NCI-H774 (cell line): ENCODE results near the gene FGF14.
"Not testable (repeated sequence)": the region's sequence is repeated elsewhere in the genome, so short reads cannot be mapped to it uniquely, and the experiment has no call there.

Experiments
- DNase-seq: peaks from one replicate; lab custom pipeline; 2025; lab: John Stamatoyannopoulos, UW

The FGF14 gene

DNA sequence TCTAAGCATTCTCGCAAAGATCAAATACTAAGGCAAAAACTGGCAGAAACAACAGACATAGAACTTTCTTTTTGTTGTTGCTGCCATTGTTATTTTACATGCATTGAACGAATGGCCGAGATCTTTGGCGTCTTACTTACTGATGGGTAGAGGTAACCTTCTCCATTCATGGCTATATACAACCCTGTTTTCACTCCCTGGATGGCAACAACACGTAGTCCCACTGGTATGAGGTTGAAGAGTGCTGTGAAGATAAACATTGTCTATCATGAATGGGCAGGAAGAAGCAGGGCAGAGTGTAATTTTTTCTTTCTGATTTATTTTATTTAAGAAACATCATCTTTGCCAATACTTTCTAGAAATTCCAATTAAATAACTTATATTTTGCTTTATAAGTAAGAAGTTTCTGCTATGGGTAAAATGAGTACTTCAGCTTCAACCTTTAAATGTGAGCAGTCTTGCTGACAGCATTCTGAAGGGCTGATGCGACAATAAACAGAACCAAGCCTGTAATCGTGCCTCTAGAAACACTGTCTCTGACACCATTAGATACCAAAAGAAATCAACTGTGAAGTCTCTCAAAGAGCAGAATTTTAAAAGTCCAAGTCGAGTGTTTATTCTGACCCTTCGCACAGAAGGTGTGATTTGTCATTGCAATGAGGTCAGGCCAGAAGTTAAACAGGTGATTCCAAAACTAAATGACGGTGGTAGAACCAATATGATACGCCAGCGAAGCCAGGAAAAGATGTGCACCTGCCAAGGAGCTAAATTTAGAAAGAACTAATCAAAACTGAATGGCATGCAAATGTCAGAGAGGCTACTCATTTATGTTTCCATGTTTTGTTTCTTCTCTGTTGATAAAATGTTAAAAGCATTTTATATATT lies 533.0 kb downstream of the FGF14 start:
- DNase-seq = peak; percentile 25

DNA sequence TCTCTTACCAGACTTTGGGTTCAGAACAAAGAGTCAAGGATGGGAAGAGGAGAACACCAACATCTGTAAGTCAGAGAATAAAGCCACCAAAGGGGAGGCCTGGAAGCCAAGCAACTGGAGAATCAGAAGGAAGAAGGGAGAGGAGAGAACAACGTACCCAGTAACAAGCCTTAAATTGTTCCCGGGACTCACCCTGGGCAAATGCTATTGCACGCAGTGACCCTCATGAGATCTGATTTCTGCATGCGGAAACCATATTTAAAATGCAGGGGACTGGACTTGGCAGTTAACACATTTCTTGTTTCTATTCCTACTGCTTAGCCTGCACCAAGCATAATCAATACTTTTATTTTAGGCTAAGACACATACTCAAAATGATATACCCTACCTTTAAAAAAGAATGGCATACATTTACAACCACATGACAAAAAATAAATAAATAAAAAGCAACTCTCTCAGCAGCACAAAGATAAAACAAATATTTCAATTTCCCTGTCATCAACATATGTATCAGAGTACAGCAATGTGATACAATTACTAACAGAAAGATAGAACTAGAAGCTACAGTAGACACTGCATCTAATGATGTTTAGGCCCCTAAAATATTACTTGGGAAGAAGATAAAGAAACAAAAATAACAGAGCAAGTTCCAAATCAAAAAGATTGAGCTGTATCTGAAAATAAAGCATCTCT lies 534.8 kb downstream of the FGF14 start:
- DNase-seq = no peak

DNA sequence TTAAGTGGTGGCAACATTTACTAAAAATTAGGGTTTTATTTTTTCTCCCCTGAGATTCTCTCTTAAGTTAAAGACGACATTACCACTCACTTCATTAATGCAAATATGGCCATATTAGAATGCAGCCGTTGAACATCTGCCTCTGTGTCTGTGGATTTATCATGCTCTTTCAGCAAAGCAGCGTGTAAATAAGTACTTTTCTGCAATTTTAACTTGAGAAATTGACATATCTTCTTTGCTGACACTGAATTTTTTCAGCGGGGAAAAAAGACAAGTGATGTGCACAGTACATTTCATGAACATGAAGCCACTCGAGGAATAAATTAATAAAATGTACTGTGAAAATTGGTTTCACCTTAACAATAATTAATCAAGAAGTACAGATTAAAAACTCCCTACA lies 543.0 kb downstream of the FGF14 start:
- no peak for DNase-seq

DNA sequence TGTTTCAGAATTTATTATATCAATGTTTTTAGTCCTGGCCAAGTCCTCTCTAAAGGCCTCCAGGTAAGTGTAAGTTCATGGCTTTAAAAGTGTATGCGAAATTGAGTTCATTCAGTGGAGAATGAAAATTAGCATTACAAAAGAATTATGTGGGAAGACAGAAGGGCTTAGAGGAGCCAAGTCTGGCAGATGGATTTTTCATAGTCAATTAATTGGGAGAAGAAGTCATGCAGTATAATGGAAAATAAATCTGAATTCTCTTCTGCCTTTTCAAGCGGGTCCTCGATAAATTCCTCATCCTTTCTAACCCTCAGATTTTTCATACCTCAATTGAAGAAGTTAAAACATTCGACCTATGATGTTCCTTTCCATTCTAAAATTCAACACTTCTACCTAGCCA lies 555.1 kb downstream of the FGF14 start:
- DNase-seq = no peak

DNA sequence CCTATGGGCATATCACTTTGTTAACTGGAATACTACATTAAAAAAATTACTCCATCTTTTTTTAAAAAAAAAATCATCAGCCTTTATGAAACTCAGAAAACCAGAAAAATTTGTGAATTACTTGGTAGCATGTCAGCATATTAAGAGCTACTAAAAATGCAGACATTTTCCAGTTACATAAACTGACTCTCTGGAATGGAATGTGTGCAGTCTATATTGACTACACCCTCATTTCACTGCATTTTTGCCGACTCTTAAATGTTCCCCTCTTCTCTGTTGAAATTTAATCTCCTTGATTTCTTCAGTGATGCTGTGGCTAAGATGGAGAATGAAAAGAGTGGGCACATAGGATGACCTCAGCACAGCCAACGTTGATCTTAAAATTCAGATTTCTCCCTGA lies 555.6 kb downstream of the FGF14 start:
- no peak for DNase-seq

DNA sequence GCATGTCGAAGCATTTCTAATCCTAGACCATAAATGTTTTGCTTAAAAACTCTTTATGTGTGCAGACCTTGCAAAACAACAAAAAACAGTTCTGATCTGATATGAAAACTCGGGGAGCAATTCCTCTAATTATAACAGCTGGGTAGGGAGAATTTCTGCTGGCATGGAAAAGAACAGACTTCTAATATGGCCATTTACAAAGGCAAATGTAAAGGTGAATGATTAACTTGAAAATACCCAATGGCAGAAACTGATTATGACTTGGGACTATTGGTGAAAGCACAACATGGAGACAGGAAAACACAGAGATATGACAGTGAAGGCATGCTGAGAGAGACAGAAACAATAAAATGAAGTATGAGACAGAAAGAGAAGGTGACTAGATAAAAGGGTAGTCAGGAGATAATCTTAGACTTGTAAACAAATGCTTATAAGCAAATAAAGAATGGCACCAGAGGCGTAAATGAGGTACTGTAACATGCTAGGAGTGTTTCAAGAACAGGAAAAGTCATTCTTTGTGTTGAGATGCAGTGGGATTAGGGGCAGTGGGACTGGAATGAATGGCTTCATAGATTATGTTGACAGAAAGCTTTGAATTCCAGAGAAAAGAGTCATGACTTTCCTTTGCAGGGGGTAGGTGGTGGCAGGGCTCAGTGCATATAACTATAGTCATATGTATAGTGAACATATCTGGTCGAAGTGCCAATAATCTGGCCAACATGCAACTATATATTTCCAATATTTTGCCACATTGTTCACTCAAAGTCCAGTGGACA lies 556.4 kb downstream of the FGF14 start:
- DNase-seq = no peak

DNA sequence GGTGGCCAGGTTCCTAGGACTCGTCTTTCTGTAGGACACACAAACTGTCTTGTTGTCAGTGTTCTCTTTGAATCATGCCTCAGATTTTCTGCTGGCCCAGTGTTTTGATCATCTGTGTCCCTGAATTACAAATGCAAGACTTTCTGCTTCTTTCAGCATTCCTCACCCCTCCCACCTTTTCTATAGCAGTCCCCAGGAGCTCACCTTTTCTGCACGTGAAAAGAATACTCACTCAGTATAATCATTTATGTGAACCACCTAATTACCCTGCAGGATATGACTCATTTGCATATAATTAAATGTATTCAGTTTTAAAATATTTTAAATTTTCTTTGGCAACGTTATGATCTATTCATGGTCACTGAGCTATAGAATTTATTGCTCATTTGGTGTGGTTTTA lies 560.1 kb downstream of the FGF14 start:
- DNase-seq = no peak

DNA sequence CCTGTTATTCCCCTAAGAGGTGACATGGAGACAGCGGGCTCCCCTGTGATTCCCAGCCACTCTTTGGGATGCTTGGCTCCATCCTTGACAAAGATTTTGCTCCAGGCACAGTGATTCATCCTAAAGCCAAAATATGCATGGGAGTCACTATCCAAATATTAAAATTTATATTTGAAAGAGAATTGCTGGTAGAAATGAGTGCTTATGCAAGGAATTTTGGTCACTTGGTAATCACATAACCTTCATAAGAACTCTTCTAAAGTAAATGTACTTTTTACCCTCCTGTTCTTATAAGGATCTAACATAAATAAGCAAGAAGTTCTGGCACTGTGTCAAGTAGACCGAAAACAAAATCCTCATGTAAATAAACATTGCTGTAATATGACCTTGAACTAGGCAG lies 563.5 kb downstream of the FGF14 start:
- no peak for DNase-seq

DNA sequence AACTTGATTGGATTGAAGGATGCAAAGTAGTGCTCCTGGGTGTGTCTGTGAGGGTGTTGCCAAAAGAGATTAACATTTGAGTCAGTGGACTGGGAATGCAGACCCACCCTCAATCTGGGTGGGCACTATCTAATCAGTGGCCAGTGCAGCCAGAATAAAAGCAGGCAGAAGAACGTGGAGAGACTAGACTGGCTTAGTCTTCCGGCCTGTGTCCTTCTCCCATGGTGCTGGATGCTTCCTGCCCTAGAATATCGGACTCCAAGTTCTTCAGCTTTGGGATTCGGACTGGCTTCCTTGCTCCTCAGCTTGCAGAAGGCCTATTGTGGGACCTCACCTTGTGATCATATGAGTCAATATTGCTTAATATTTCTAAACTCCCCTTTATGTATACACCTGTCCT lies 564.1 kb downstream of the FGF14 start:
- not testable (repeated sequence) for DNase-seq

DNA sequence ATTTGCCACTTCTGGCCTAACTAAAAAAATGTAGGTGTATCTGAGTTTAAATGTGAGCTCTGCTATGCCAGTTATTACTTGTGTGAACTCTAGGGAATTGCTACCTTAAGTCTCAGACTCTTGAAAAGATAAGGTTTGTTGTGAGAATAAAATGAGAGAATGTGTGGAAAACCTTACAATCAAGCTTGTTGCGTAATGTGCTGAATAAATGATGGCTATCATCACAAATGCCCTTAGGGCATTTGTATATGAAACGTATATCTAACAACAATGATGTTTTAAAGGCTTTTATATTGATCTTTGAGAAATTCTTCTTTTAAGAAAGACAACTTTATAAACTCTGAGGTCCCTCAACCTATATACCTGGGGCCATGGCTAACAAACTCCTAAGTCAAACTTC lies 564.6 kb downstream of the FGF14 start:
- DNase-seq = no peak

DNA sequence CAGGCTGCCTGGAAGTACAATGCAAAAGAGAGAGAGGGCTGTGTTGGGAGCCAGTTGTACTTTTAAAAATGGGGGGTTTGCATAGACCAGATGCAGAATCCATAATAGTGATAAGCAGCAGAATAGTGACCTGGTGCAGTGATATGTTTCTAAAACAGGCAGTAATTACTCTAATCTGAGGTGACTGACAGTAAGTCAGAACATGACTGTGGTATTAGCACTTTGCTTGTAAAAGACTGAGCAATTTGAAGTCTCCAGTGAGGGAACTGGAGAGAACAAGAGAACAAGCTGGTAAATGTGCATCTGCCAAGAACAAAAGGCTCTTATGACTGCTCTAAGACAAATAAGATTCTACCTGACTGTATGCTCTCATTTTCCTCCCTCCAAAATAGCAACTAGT lies 565.9 kb downstream of the FGF14 start:
- no peak for DNase-seq

DNA sequence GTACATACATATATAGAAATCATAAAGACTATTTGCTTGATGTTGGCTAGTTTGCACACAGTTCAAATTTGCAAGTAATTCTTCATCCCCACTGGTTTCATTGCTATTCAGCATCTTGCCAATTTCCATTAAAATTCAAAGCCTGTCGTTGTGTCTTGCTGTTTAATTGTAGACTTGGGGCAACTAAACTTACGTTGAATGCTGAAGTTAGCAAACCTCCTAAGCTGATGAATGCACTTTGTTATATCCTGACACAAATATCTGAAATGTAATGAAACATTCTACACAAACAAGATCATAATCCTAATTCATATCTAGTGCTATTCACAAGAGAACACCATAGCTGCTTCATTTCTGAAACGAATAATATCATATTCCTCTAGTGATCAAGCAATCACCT lies 568.2 kb downstream of the FGF14 start:
- no peak for DNase-seq

DNA sequence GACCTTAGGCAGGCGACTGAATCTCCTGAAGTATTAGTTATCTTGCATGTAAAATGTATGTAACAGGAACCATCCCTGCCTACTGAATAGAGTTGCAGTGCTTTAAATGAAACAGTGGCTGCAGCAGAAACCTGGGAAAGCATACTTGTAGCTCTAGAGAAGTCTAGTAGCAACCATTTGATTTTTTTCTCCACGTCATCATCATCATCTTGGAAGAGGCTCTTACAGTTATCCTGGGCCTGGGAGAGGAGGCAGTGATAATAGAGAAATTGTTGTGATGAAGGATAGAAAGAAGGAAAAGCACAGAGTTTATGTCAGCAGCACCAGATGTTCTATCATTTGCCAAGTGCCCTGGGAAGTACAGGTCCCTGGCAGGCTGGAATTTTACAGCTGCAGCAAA lies 571.8 kb downstream of the FGF14 start:
- no peak for DNase-seq

DNA sequence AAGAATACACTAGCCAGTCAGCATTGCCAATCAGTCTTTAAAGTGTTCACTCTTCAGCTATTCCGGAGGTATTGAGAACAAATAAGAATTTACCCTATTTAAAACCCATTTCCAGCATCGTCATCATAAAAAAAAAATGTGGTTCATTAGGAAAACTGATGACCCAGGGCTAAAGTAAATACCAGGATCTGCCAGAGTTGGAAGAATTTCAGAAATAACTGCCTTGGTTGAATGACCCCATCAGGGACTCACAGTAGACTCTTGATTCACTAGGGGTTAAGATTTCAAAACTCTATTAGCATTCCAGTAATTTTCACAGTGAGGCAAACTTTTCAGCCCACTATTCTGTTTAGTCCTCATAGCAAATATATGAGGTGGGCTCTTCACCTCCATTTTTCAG lies 572.4 kb downstream of the FGF14 start:
- DNase-seq = no peak

DNA sequence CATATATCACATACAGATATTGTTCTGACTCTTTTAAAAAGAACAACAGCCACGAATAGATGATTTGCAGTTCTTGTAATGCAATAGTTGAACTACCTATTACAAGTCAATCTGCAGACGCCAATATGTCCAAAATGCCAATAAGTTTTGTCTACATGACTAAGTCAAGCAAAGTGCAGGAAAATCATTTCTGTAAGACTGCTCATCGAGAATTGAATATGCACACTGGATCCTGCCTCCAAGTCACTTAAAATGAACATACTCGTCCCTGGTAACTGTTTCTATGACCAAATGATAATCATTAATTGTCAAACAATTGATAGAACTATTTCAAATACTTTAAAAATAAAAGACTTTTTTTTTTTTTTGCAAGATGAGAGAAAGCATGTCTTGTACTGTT lies 573.7 kb downstream of the FGF14 start:
- no peak for DNase-seq

DNA sequence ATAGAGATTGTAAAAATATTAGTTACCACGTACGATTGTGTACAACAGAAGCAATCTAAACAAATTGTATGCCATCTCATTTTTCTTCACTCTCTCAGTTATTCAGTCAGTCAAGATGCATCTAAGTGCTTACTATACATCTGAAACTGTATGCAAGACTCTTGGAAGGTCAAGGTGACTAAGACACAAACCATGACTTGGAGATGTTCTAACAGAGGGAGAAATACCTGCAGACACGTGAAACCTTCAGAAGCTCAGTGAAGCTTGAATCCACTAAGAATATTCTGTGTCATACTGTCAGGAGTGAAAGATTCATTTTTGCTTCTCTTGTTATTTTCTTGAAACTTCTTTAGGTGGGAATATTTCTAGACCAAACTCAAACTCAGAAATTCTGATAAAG lies 584.0 kb downstream of the FGF14 start:
- no peak for DNase-seq

DNA sequence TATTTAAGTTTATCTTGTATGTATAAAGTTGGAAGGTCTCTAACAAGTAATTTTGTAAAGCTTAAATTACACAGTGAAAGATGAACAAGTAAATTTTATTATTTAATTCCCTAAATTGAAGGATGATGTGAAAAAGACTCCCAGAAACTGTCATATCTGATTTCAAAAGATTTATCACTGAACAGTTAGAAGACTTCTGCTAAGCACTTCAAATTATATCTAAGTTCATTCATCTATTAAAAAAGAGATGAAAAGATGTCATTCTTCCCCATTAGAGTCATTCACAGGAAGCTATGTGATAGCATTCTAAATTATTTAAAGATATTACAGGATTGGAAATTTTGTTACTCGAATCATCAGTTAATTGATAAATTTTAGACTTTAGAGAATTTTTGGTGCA lies 590.0 kb downstream of the FGF14 start:
- DNase-seq = no peak

DNA sequence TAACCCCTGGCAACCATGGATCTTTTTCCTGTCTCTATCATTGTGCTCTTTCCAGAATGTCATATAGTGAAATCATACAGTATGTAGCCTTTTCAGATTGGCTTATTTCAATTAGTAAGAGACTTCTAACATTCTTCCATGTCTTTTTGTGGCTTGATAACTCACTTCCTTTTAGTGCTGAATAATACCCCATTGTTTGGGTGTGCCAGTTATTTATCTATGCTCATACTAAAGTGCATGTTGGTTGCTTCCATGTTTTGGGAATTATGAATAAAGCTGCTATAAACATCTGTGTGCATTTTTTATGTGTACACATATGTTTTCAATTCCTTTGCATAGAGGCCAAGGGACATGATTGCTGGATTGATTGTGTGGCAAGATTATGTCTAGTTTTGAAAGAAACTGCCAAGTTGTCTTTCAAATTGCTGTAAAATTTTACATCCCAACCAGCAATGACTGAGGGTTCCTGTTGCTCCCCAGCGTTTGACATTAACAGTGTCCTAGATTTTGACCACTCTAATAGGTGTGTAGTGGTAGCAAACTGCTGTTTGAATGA lies 590.5 kb downstream of the FGF14 start:
- DNase-seq = no peak

DNA sequence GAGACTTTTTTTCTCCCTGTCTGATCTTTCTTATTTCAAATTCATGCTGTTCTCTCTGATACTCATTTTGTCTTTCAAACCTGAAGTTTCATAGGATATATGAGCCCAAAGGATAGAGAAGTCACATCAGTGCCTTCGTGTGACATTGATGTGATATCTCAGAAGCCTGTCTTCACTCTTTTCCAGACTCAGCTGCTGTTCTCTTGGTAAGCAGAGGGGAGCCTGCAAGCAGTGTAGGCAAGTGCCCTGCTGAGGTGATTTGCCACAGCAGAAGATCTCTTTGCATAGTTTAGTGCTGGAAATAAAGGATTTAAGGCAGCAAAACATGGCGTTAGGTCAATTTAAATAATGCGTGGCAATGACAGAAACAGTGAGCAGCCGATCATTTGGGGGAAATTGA lies 602.7 kb downstream of the FGF14 start:
- DNase-seq = no peak

DNA sequence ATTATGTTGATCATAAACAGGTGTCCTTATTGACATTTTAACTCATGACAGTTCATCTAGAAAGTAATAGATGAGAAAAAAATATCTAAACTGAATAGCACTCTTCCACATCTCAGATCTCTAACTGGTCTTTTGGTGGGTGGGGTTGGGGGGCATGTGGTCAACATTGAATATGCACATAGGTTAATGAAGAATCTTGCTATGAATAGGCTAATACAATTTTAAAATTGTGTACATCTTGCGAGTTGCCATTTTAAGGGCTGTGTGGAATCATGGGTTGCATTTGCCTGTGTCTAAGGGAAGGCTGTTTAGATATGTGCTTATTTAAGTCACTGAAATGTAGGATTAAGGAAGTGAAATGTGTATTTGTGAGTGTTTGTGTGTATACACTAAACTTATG lies 603.4 kb downstream of the FGF14 start:
- no peak for DNase-seq

DNA sequence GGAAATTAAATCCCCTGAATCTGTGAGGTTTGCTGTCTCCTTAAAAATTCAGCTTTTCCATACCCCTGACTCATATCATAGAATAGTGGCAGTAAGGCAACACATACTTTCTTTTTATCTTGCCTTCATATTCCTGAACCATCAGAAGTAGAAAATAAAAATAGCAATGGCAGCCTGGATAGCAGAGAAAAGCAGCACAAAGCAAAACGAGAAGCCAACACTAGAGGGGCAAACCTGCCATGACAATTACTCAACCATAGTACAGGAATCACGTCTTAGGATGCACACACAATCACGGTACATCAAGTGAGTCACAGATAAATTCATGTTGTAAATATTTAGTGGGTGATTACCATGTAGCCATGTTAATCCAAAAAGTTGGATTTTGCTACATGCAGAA lies 606.4 kb downstream of the FGF14 start:
- DNase-seq = no peak

DNA sequence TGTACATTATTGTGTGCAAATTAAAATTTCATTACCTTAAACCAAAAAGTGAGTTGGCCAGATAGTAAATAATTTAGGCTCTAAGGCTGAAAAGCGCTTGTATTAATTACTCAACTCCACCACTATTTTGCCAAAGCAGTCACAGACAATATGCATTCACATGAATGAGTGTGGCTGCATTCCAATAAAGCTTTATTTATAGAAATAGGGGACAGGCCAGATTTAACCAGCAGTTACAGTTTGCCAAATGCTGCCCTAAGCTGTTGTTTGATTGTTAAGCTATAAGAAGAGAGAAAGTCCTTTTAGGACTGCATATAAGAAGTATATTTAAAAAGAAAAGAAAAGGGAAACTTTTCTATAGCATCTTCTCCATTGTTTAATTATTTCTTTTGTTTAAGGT lies 606.8 kb downstream of the FGF14 start:
- DNase-seq = no peak

DNA sequence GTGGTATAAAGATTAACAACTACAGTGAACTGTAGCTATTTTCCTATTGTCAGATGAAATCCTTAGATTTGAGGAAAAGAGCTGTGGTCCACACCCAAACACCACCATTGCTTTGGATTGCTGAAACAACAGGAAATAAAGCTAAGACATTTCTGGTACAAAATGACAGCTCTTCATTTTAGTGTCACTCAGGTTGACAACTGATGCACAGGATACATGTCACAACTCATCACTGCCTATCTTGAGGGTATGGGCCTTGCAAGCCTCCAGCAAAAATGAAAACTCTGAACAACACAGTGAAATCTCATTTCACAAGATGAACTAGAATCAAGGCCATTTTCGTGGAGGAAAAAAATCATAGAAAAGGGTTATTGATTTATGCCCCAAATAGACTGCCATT lies 609.7 kb downstream of the FGF14 start:
- DNase-seq = no peak
